ENCODE measurements around the gene NUP85. TPM values are rescaled to one million over a fixed set of nuclear protein-coding genes. Genes with fewer than 3 reads are reported as not detected.
"Not testable (repeated sequence)": the region's sequence is repeated elsewhere in the genome, so short reads cannot be mapped to it uniquely, and the experiment has no call there.

The NUP85 gene
- polyA plus RNA-seq, 1 experiment = 31.5 TPM

GRCh38 chr17:75199886-75200618 lies 5.4 kb upstream of the NUP85 start:
- CTCF ChIA-PET = interaction anchor here (0.5 to 10.9 kb wide), 11 partner anchors 9 to 239 kb away, joined by 3 to 154 read pairs (median 4); no protein-coding TSS in a partner anchor

GRCh38 chr17:75205793-75206163 lies 299 bp downstream of the NUP85 start:
- no peak for DNase-seq (ENCODE audit: low read depth, low spot score)
- POLR2A ChIA-PET = interaction anchor here (1.1 to 1.5 kb wide), 2 partner anchors 56 to 92 kb away, joined by 3 to 5 read pairs; partner anchors contain the start of genes GGA3 and MRPS7

More at GRCh38 chr17:75199886-75200618, 5.4 kb upstream of the NUP85 start:
- H3K9me3 ChIP-seq (ENCODE audit: control insufficient read depth, insufficient read depth, low read length) = no peaks in the 10 kb centered on the region
- no peaks in the 10 kb centered on the region for H3K27me3 ChIP-seq (ENCODE audit: control insufficient read depth, insufficient read depth, low read length)
- POLR2A ChIA-PET = no interaction called here
- no peak for TF ChIP-seq CTCF (IDR thresholded peaks at IDR 0.05; ENCODE audit: low read depth, low read length)
- no peak overlapping the region for H3K4me3 ChIP-seq (ENCODE audit: low read depth, low read length)
- DNase-seq (ENCODE audit: low read depth, low spot score) = no peak
- H3K27ac ChIP-seq (ENCODE audit: low read depth, low read length) = no peak overlapping the region

GRCh38 chr17:75207050-75207407 lies 1.6 kb downstream of the NUP85 start:
- H3K27ac ChIP-seq (ENCODE audit: low read depth, low read length); H3K9me3 ChIP-seq (ENCODE audit: control insufficient read depth, insufficient read depth, low read length); H3K27me3 ChIP-seq (ENCODE audit: control insufficient read depth, insufficient read depth, low read length); H3K4me3 ChIP-seq (ENCODE audit: low read depth, low read length); DNase-seq (ENCODE audit: low read depth, low spot score); POLR2A ChIA-PET: not testable (repeated sequence)
- CTCF ChIA-PET = interaction anchor here (1.1 to 10.9 kb wide), 3 partner anchors 64 to 146 kb away, joined by 3 to 154 read pairs (median 61); partner anchors contain the start of gene MIF4GD

More at GRCh38 chr17:75205793-75206163, 299 bp downstream of the NUP85 start:
- Histone ChIP-seq H3K4me3 (ENCODE audit: low read depth, low read length) (peak overlapping the region; percentile 100), H3K9me3 (ENCODE audit: control insufficient read depth, insufficient read depth, low read length) (no peaks in the 10 kb centered on the region; the same call in 1 of the 2 replicates), H3K27ac (ENCODE audit: low read depth, low read length) (peak overlapping the region; percentile 99), H3K27me3 (ENCODE audit: control insufficient read depth, insufficient read depth, low read length) (no peaks in the 10 kb centered on the region)
- no peak; the same call in 1 of the 2 replicates for TF ChIP-seq CTCF (IDR thresholded peaks at IDR 0.05; ENCODE audit: low read depth, low read length)
- CTCF ChIA-PET = interaction anchor here (1.8 to 10.9 kb wide), 3 partner anchors 92 to 244 kb away, joined by 6 to 154 read pairs (median 61); no protein-coding TSS in a partner anchor

GRCh38 chr17:75207760-75208159 lies 2.3 kb downstream of the NUP85 start:
- Histone ChIP-seq H3K27ac (ENCODE audit: low read depth, low read length) (no peak overlapping the region), H3K9me3 (ENCODE audit: control insufficient read depth, insufficient read depth, low read length) (no peaks in the 10 kb centered on the region; the same call in 1 of the 2 replicates), H3K27me3 (ENCODE audit: control insufficient read depth, insufficient read depth, low read length) (no peaks in the 10 kb centered on the region), H3K4me3 (ENCODE audit: low read depth, low read length) (no peak overlapping the region)
- DNase-seq (ENCODE audit: low read depth, low spot score) = no peak
- ChIA-PET POLR2A (no interaction called here), CTCF (interaction anchor here (1.1 kb wide), 1 partner anchor 63 kb away, joined by 3 read pairs; the partner anchor contains the start of gene MIF4GD)
- no peak for TF ChIP-seq CTCF (IDR thresholded peaks at IDR 0.05; ENCODE audit: low read depth, low read length)

DNA sequence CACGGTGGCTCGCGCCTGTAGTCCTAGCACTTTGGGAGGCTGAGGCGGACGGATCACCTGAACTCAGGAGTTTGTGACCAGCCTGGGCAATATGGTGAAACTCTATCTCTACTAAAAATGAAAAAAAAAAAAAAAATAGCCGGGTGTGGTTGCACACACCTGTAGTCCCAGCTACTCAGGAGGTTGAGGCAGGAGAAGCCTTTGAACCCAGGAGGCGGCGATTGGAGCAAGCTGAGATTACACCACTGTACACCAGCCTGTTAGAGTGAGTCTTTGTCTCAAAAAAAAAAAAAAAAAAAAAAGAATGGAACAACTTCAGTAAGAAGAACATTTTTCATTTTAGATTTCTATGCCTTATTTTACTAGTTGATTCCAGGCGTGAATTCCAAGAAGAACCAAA lies 2.7 kb downstream of the NUP85 start:
- POLR2A ChIA-PET = no interaction called here

More for the DNA sequence above, 2.7 kb downstream of the NUP85 start:
- DNase-seq (ENCODE audit: low read depth, low spot score) = no peak
- H3K27ac ChIP-seq (ENCODE audit: low read depth, low read length) = no peak overlapping the region
- no peak overlapping the region for H3K4me3 ChIP-seq (ENCODE audit: low read depth, low read length)
- H3K27me3 ChIP-seq (ENCODE audit: control insufficient read depth, insufficient read depth, low read length) = no peaks in the 10 kb centered on the region
- H3K9me3 ChIP-seq (ENCODE audit: control insufficient read depth, insufficient read depth, low read length) = no peaks in the 10 kb centered on the region; the same call in 1 of the 2 replicates
- no peak for TF ChIP-seq CTCF (IDR thresholded peaks at IDR 0.05; ENCODE audit: low read depth, low read length)
- CTCF ChIA-PET = interaction anchor here (1.0 kb wide), 1 partner anchor 94 kb away, joined by 6 read pairs; no protein-coding TSS in a partner anchor

All from AG04450 (cell line).